GM19395 (cell line): ENCODE results near the gene GUCY2F.

Source experiments
- ATAC-seq: cut with Tn5 transposase; IDR thresholded peaks from one replicate; pipeline ENCODE4 v1.9.1; 2021; ENCODE audit warnings: mild to moderate bottlenecking, moderate library complexity; ENCODE audit not compliant: unreplicated experiment

The GUCY2F gene

GRCh38 chrX:109481986-109482385 is at the start of gene GUCY2F:
Gene GUCY2F (minus strand): TSS chrX:109482086. CDS start chrX:109475936, 6,150 bp downstream.
- ATAC-seq, result no peak

- ATAC-seq, result no peak
Observed at GRCh38 chrX:109519001-109519400, 37.1 kb upstream of the GUCY2F start.

- no peak for ATAC-seq
Observed at GRCh38 chrX:109511113-109511512, 29.2 kb upstream of the GUCY2F start.

- ATAC-seq, result no peak
Observed at GRCh38 chrX:109508915-109509314, 27.0 kb upstream of the GUCY2F start.

- no peak for ATAC-seq
Observed at GRCh38 chrX:109501176-109501575, 19.3 kb upstream of the GUCY2F start.

- no peak for ATAC-seq
Observed at GRCh38 chrX:109498434-109498833, 16.5 kb upstream of the GUCY2F start.

GRCh38 chrX:109489174-109489573 is 7.3 kb upstream of the GUCY2F start:
- ATAC-seq, result no peak

- peak; percentile 72 for ATAC-seq
Observed at GRCh38 chrX:109487640-109488039, 5.8 kb upstream of the GUCY2F start.

GRCh38 chrX:109485470-109486340 is 3.8 kb upstream of the GUCY2F start:
- peak; percentile 82 for ATAC-seq

GRCh38 chrX:109484886-109485285 is 3.0 kb upstream of the GUCY2F start:
- ATAC-seq, result no peak

GRCh38 chrX:109475174-109475891 is 6.6 kb downstream of the GUCY2F start:
- ATAC-seq, result no peak

GRCh38 chrX:109472939-109473735 is 8.7 kb downstream of the GUCY2F start:
- no peak for ATAC-seq

GRCh38 chrX:109464231-109464630 is 17.7 kb downstream of the GUCY2F start:
- no peak for ATAC-seq

GRCh38 chrX:109463784-109464183 is 18.1 kb downstream of the GUCY2F start:
- ATAC-seq, result no peak

GRCh38 chrX:109448282-109448938 is 33.5 kb downstream of the GUCY2F start:
- no peak for ATAC-seq

GRCh38 chrX:109441266-109441665 is 40.6 kb downstream of the GUCY2F start:
- ATAC-seq, result no peak

- ATAC-seq, result peak; percentile 91
Observed at GRCh38 chrX:109440475-109440874, 41.4 kb downstream of the GUCY2F start.

- ATAC-seq, result no peak
Observed at GRCh38 chrX:109409181-109409580, 72.7 kb downstream of the GUCY2F start.

GRCh38 chrX:109403922-109404321 is 78.0 kb downstream of the GUCY2F start:
- no peak for ATAC-seq

GRCh38 chrX:109399831-109400230 is 82.1 kb downstream of the GUCY2F start:
- no peak for ATAC-seq

- ATAC-seq, result no peak
Observed at GRCh38 chrX:109398833-109399232, 83.1 kb downstream of the GUCY2F start.
